K562 (cell line): ENCODE data around the gene EXOC3L1. TPM values are rescaled to one million over a fixed set of nuclear protein-coding genes. Genes with fewer than 3 reads are reported as not detected.

ENCODE experiments used
- ATAC-seq: fragments of 200-7000 bp; cut with Tn5 transposase; 3 replicates; pipeline ENCODE4 v1.9.1; 2020; ENCODE audit warnings: moderate library complexity
- BruUV-seq: library from RNA; stranded (reverse); fragments of 400-500 nt; replicated peaks from 2 replicates; lab custom pipeline; 2021; lab: Mats Ljungman, UMichigan
- CTCF ChIA-PET: fragments of 300-600 bp; formaldehyde crosslinking; extraction: SDS; loops from one replicate; lab custom pipeline; 2021; ENCODE audit warnings: low intra/inter-chr PET ratio; lab: Yijun Ruan, JAX
- POLR2A ChIA-PET: fragments of 300-600, 350-650 bp; sonication (Branson Sonifier 250); formaldehyde crosslinking; extraction: SDS; loops from one replicate; lab custom pipeline; 2021; ENCODE audit warnings: antibody characterized with exemption, inconsistent platforms; lab: Yijun Ruan, JAX
- DNase-seq, 4 experiments: peaks; one replicate each; pipeline versions ENCODE4 v3.0.0 to v3.0.0-alpha.2; 2011 to 2018; ENCODE audit warnings: low spot score in 3 of 4, mixed read lengths in 3 of 4; ENCODE audit errors: extremely low read depth in 1 of 4
- FAIRE-seq: peaks from 2 replicates; lab custom pipeline; 2011; peaks lifted over from hg19 to GRCh38; lab: Jason Lieb, UNC
- H2AFZ ChIP-seq: 2 replicates; pipeline ENCODE4 v1.6.0; 2011; ENCODE audit warnings: low read depth, low read length, control low read depth, inconsistent platforms
- H3K27ac ChIP-seq: fragments of 200-600 bp; 3 replicates; pipeline ENCODE4 v1.8.0; 2011; ENCODE audit warnings: low read depth, mild to moderate bottlenecking, control low read depth, inconsistent platforms, low read length, moderate library complexity, mixed read lengths; ENCODE audit errors: extremely low read depth
- H3K27me3 ChIP-seq, 2 experiments: fragments of 300-600 bp in 1 of 2; 2 replicates in 1 of 2; 3 replicates in 1 of 2; pipeline versions ENCODE4 v1.6.0 to v1.8.0; 2011; ENCODE audit warnings: inconsistent platforms in 2 of 2, low read length in 2 of 2, mild to moderate bottlenecking in 1 of 2, mixed read lengths in 1 of 2, moderate library complexity in 1 of 2; ENCODE audit not compliant: control insufficient read depth in 2 of 2, insufficient read depth in 2 of 2
- H3K36me3 ChIP-seq: fragments of 300-600 bp; 3 replicates; pipeline ENCODE4 v1.8.0; 2011; ENCODE audit warnings: mild to moderate bottlenecking, low read length, inconsistent platforms; ENCODE audit not compliant: control insufficient read depth, insufficient read depth
- H3K4me1 ChIP-seq, 2 experiments: fragments of 200-600 bp in 1 of 2; replicated peaks in 1 of 2; 2 replicates in 1 of 2; 3 replicates in 1 of 2; pipeline versions ENCODE4 v1.5.1 to v1.8.0; 2011; ENCODE audit warnings: inconsistent platforms in 2 of 2, low read length in 2 of 2, mild to moderate bottlenecking in 1 of 2, mixed read lengths in 1 of 2, moderate library complexity in 1 of 2; ENCODE audit not compliant: control insufficient read depth in 2 of 2, insufficient read depth in 2 of 2
- H3K4me2 ChIP-seq: 2 replicates; pipeline ENCODE4 v1.6.1; 2011; ENCODE audit warnings: low read length, control low read depth, inconsistent platforms, mixed read lengths; ENCODE audit not compliant: insufficient read depth
- H3K4me3 ChIP-seq: fragments of 200-600 bp; sonication (generic), shearing (Covaris generic); 2 replicates; pipeline ENCODE4 v1.5.1; 2016; ENCODE audit warnings: control low read depth, inconsistent platforms
- H3K79me2 ChIP-seq: fragments of 200-600 bp; 3 replicates; pipeline ENCODE4 v1.8.0; 2011; ENCODE audit warnings: low read length, inconsistent platforms; ENCODE audit not compliant: control insufficient read depth, insufficient read depth
- H3K9ac ChIP-seq, 2 experiments: 2 replicates each; pipeline versions ENCODE4 v1.6.0 to v1.6.1; 2011; ENCODE audit warnings: low read depth in 2 of 2, low read length in 2 of 2, control low read depth in 1 of 2, inconsistent platforms in 1 of 2, mild to moderate bottlenecking in 1 of 2, mixed read lengths in 1 of 2; ENCODE audit not compliant: insufficient read depth in 1 of 2
- H3K9me1 ChIP-seq: one replicate; pipeline ENCODE4 v1.6.0; 2011; ENCODE audit warnings: inconsistent platforms, mild to moderate bottlenecking, low read length, moderate library complexity; ENCODE audit not compliant: control insufficient read depth, insufficient read depth
- H3K9me3 ChIP-seq: replicated peaks from 2 replicates; pipeline ENCODE4 v1.5.1; 2011; ENCODE audit warnings: low read depth, low read length, inconsistent platforms; ENCODE audit not compliant: control insufficient read depth, insufficient read depth
- H4K20me1 ChIP-seq: replicated peaks from 2 replicates; pipeline ENCODE4 v1.6.1; 2011; ENCODE audit warnings: low read length, inconsistent platforms, mixed read lengths; ENCODE audit not compliant: control insufficient read depth, insufficient read depth
- WGBS: fragments of 100-300 bp; shearing (Covaris generic); methylation state at CpG from one replicate; pipeline ENCODE4 v1.1.6; 2016; ENCODE audit warnings: low coverage, mixed read lengths; ENCODE audit not compliant: insufficient coverage; ENCODE audit errors: missing lambda C conversion rate; 5-methylcytosine and 5-hydroxymethylcytosine counted together
- in situ Hi-C: fragments of 300-500 bp; cut with MboI; formaldehyde crosslinking; loops from 4 replicates; pipeline ENCODE4 v1.15.0; 2018; ENCODE audit warnings: inconsistent platforms, mixed read lengths
- intact Hi-C: fragments of 100-400 bp; cut with micrococcal nuclease; formaldehyde crosslinking; loops from 2 replicates; pipeline ENCODE4 v1.14.2; 2022
- polyA plus RNA-seq, 8 experiments: library from polyadenylated mRNA; depleted of rRNA in 4 of 8; stranded (reverse) in 5 of 8; unstranded in 3 of 8; fragments of >200 nt; fragmentation: Nextera tagmentation in 2 of 8; fragmentation: Illumina TruSeq in 1 of 8; extraction: Ambion mirVana in 2 of 8; extraction: Trizol in 1 of 8; gene quantifications; 2 replicates each; pipeline versions ENCODE4 v1.2.1 to v1.2.3, GENCODE V29; 2011 to 2014; ENCODE audit warnings: inconsistent platforms in 1 of 8, missing spikeins in 1 of 8
- total RNA-seq, 7 experiments: library from RNA; depleted of rRNA in 6 of 7; stranded (reverse); fragments of >200 nt in 6 of 7; fragmentation: Illumina TruSeq in 2 of 7; extraction: Trizol in 2 of 7; gene quantifications; 2 replicates each; pipeline versions ENCODE4 v1.2.1 to v1.2.3, GENCODE V29; 2011 to 2021; ENCODE audit warnings: low replicate concordance in 1 of 7
- TF ChIP-seq, protein P1 (sequence below): fragments of 250-450 bp; sonication (Bioruptor Pico); IDR thresholded peaks from 2 replicates; pipeline ENCODE4 v1.9.0; 2021; ENCODE audit warnings: mild to moderate bottlenecking

Gene EXOC3L1
- total and polyA plus RNA-seq, 9 of the 15 experiments (the other 6 are each of a cell fraction or from before 2014, with no cell fraction given), result 0.08 TPM; not detected in 8

DNA sequence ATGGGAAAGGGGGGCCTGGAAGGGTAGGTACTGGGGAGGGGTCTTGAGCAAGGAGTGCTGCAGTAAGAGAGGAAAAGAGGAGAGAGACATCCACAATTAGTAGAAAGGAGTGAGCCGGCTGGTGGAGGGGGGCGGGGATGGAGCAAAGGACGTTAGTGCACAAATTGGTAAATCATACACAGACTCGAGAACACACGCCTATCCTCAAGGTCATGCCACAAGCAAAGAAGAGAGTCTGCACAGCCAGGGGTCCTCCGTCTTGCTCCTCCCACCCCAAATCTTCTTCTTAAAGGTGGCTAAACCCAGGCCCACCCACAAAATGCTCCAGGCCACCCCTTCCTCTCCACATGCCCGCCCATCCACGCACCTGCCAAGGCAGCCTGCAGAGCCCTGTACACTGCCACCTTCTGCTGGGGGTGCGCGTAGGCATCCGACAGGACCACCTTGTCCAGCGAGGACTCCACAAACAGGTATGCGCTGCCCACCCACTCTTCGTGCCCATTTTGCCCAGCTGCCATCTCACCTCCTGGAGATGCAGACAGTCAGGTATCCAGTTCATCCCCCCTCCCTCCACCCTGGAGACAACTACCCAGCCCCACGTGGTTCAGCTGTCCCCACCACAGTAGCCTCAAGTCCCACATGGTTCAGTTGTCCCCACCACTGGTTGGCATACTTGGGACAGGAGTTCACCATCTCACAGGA is 33.6 kb downstream of the EXOC3L1 start:
- Histone ChIP-seq H3K36me3 (no peaks in the 10 kb centered on the region; the same call in 2 of the 3 replicates), H3K4me3 (no peak overlapping the region), H4K20me1 (peaks cover 16% of the 10 kb centered on the region), H3K4me1 (peaks cover 17 to 53% of the 10 kb centered on the region in 2 experiments), H3K9me3 (no peaks in the 10 kb centered on the region), H3K4me2 (no peak overlapping the region), H3K27ac (no peak overlapping the region), H3K9me1 (no peaks in the 10 kb centered on the region), H3K27me3 (no peaks in the 10 kb centered on the region), H2AFZ (no peak overlapping the region), H3K9ac (no peak overlapping the region), H3K79me2 (peaks cover 23% of the 10 kb centered on the region)
- in situ Hi-C loops (loop anchor here (5.0 to 25.0 kb wide), 2 partner anchors 139 to 194 kb away; partner anchors contain the start of gene CES3), intact Hi-C loops (loop anchor here (5.0 kb wide), 1 partner anchor 179 kb away; no protein-coding TSS in a partner anchor)
- TF ChIP-seq, protein P1, sequence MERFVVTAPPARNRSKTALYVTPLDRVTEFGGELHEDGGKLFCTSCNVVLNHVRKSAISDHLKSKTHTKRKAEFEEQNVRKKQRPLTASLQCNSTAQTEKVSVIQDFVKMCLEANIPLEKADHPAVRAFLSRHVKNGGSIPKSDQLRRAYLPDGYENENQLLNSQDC, result no peak
- no peak for FAIRE-seq
- CTCF ChIA-PET, result interaction anchor here (0.7 to 3.2 kb wide), 3 partner anchors 29 to 173 kb away, joined by 3 to 29 read pairs (median 3); no protein-coding TSS in a partner anchor
- ATAC-seq, result no peak
- BruUV-seq, result no TSS peak
- POLR2A ChIA-PET, result interaction anchor here (1.2 kb wide), 1 partner anchor 15 kb away, joined by 3 read pairs; no protein-coding TSS in a partner anchor
- WGBS, result 70% methylated on average over 12 of the region's 15 CpGs
- DNase-seq, result no peak
